HUES48 (cell line): ENCODE measurements around the gene VTCN1.

Source experiments
- H3K27ac ChIP-seq: one replicate; pipeline ENCODE4 v1.7.0; 2013; ENCODE audit warnings: low read depth, low read length, inconsistent platforms
- H3K27me3 ChIP-seq: 2 replicates; pipeline ENCODE4 v1.6.1; 2013; ENCODE audit warnings: mild to moderate bottlenecking, low read length; ENCODE audit not compliant: control insufficient read depth, insufficient read depth
- H3K36me3 ChIP-seq: 2 replicates; pipeline ENCODE4 v1.6.1; 2013; ENCODE audit warnings: low read length; ENCODE audit not compliant: control insufficient read depth, insufficient read depth
- H3K4me1 ChIP-seq: 2 replicates; pipeline ENCODE4 v1.6.1; 2013; ENCODE audit warnings: mild to moderate bottlenecking, low read length; ENCODE audit not compliant: control insufficient read depth, insufficient read depth
- H3K4me3 ChIP-seq: 2 replicates; pipeline ENCODE4 v1.5.1; 2013; ENCODE audit warnings: mild to moderate bottlenecking, low read depth, low read length
- H3K9ac ChIP-seq: 2 replicates; pipeline ENCODE4 v1.6.1; 2013; ENCODE audit warnings: mild to moderate bottlenecking, low read depth, low read length, moderate library complexity
- H3K9me3 ChIP-seq: 2 replicates; pipeline ENCODE4 v1.6.1; 2013; ENCODE audit warnings: low read length; ENCODE audit not compliant: control insufficient read depth, insufficient read depth

VTCN1 gene

DNA sequence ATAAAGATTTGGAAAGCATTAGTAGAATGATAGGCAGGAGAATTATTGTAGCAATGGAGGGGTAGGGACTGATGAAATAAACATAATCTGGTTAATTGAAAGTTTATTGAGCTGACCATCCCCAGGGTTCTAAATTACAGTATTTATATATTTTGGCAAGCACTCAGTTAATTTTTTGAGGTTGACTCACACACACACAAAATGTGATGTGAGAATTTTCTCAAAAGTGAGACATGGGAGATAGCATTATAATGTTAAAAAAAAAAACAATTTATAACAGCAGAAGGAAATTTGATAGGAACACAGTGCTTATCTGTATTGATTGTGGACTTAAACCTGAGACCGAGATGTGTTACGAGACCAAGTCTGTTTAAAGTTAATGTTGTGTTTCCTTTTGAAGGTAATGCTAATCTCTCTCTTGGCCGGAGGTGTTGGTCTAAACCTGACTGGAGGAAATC lies 113.7 kb downstream of the VTCN1 start:
- Histone ChIP-seq H3K9ac (no peak overlapping the region), H3K27me3 (no peaks in the 10 kb centered on the region), H3K4me3 (no peak overlapping the region), H3K36me3 (peaks cover 100% of the 10 kb centered on the region), H3K27ac (no peak overlapping the region), H3K4me1 (peaks cover 17% of the 10 kb centered on the region), H3K9me3 (no peaks in the 10 kb centered on the region)

DNA sequence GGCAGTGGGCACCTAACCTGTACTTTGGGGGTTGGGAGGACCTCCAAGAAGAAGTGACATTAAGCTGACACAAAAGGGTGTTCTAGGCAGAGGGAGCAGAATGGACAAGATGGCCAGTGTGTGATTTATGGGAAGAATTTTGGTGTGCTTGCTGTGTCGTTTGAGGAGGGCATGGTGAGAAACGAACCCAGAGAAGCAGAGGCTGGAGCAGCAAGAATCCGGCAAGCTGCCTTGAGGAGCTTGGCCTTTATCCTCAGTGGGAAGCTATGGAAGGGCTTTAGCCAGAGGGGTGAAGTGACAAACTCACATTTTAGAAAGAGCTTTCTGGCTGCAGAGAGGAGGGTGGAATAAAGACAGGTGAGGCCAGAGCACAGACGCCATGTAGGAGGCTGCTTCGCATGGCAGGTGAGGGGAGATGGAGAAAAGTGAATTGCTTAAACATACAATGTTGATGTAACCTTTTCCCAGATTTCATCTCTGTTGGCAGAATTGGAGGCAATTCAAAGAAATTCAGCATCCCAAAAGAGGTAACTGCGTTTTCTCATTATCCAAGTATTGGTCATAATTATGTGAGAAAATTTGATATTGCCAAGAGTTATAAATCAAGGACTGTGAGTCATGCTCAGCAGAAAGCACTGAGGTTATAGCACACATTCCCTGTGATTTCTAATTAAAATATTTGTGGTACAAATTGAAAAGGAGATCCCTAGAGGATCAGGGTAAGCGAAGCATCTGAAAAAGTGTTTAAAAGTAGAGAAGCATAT lies 115.7 kb downstream of the VTCN1 start:
- no peak overlapping the region for H3K4me3 ChIP-seq
- peaks cover 17% of the 10 kb centered on the region for H3K4me1 ChIP-seq
- H3K9me3 ChIP-seq = no peaks in the 10 kb centered on the region
- H3K27me3 ChIP-seq = no peaks in the 10 kb centered on the region
- peaks cover 100% of the 10 kb centered on the region for H3K36me3 ChIP-seq
- H3K9ac ChIP-seq = no peak overlapping the region
- H3K27ac ChIP-seq = no peak overlapping the region

GRCh38 chr1:117093870-117094621 lies 116.7 kb downstream of the VTCN1 start:
- H3K4me1 ChIP-seq = peaks cover 17% of the 10 kb centered on the region
- H3K27me3 ChIP-seq = no peaks in the 10 kb centered on the region
- H3K9me3 ChIP-seq = no peaks in the 10 kb centered on the region
- peak overlapping the region; percentile 40; the same call in 1 of the 2 replicates for H3K9ac ChIP-seq
- peak overlapping the region; percentile 88 for H3K27ac ChIP-seq
- no peak overlapping the region for H3K4me3 ChIP-seq
- H3K36me3 ChIP-seq = peaks cover 100% of the 10 kb centered on the region
